K562 (cell line): Measurements from ENCODE around the gene FGL2.

Source experiments
- EGR1 ChIP-seq: fragments of 450-650 bp; conservative IDR thresholded peaks from 2 replicates; pipeline ENCODE4 v1.6.1; 2017; ENCODE audit warnings: mild to moderate bottlenecking
- EZH2 ChIP-seq: IDR thresholded peaks from 2 replicates; pipeline ENCODE4 v1.6.1; 2012; ENCODE audit warnings: low read depth, mild to moderate bottlenecking, inconsistent platforms, low read length, borderline replicate concordance
- JUND ChIP-seq, 2 experiments: IDR thresholded peaks; 2 replicates in 1 of 2; 3 replicates in 1 of 2; pipeline ENCODE4 v1.6.1; 2011; ENCODE audit warnings: borderline replicate concordance in 2 of 2, low read depth in 2 of 2, low read length in 2 of 2, improper control_type of control experiment in 1 of 2, missing biosample characterization in 1 of 2, missing genetic modification characterization in 1 of 2, missing genetic modification reagents in 1 of 2
- SRF ChIP-seq, 2 experiments: fragments of 250-450, 450-650 bp in 1 of 2; sonication (Bioruptor Pico) in 1 of 2; sonication (generic) in 1 of 2; formaldehyde crosslinking; IDR thresholded peaks; 2 replicates each; pipeline versions ENCODE4 v1.5.0 to v1.5.1; 2020 to 2022; ENCODE audit warnings: mild to moderate bottlenecking in 1 of 2, missing genetic modification reagents in 1 of 2
- TBP ChIP-seq: optimal IDR thresholded peaks from 2 replicates; pipeline ENCODE3; 2011; ENCODE audit warnings: low read depth, low read length, improper control_type of control experiment
- ZNF311 ChIP-seq: fragments of 250-450 bp; sonication (Bioruptor Pico); IDR thresholded peaks from 2 replicates; pipeline ENCODE4 v1.4.0; 2020; ENCODE audit warnings: mild to moderate bottlenecking, moderate library complexity
- TF ChIP-seq, protein P1 (sequence below): conservative IDR thresholded peaks from 2 replicates; pipeline ENCODE4 v1.6.1; 2011; ENCODE audit warnings: low read depth, mild to moderate bottlenecking, low read length; ENCODE audit not compliant: control insufficient read depth
- TF ChIP-seq, protein P2 (sequence below), 3 experiments: IDR thresholded peaks in 2 of 3; conservative IDR thresholded peaks in 1 of 3; 2 replicates each; pipeline ENCODE4 v1.5.1; 2011 to 2012; ENCODE audit warnings: low read length in 3 of 3, mild to moderate bottlenecking in 3 of 3, control low read depth in 2 of 3, improper control_type of control experiment in 1 of 3, inconsistent platforms in 1 of 3, low read depth in 1 of 3, mixed read lengths in 1 of 3, moderate library complexity in 1 of 3; ENCODE audit not compliant: insufficient read depth in 2 of 3
- TF ChIP-seq, protein P3 (sequence below): fragments of 450-650 bp; IDR thresholded peaks from 2 replicates; pipeline ENCODE4 v1.6.1; 2017; ENCODE audit warnings: antibody characterized with exemption, mild to moderate bottlenecking

DNA sequence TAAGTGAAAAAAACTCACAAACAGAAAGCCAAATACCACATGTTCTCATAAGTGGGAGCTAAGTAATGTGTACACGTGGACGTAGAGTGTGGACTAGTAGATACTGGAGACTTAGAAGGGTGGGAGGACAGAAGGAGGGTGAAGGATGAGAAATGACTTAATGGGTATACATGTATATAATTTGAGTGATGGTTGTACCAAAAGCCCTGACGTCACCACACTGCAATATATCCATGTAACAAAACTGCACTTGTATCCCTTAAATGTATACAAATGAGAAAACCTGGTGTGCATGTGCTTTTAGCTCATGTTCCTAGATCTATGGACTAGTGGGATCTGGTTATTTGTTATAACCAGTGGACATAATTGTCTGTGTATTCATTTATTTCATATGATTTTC is 48.5 kb upstream of the FGL2 start:
- TF ChIP-seq JUND (IDR thresholded peaks at IDR 0.05; ENCODE audit: borderline replicate concordance, low read depth, low read length) (no peak), JUND (tag; IDR thresholded peaks at IDR 0.05; ENCODE audit: borderline replicate concordance, low read depth, low read length) (no peak), TBP (no peak), SRF (CRISPR knock-in tag; IDR thresholded peaks at IDR 0.05) (no peak), ZNF311 (CRISPR knock-in tag) (no peak), EGR1 (no peak), EZH2 (no peak)
- TF ChIP-seq, protein P1, sequence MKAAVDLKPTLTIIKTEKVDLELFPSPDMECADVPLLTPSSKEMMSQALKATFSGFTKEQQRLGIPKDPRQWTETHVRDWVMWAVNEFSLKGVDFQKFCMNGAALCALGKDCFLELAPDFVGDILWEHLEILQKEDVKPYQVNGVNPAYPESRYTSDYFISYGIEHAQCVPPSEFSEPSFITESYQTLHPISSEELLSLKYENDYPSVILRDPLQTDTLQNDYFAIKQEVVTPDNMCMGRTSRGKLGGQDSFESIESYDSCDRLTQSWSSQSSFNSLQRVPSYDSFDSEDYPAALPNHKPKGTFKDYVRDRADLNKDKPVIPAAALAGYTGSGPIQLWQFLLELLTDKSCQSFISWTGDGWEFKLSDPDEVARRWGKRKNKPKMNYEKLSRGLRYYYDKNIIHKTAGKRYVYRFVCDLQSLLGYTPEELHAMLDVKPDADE: no peak
- TF ChIP-seq, protein P2, sequence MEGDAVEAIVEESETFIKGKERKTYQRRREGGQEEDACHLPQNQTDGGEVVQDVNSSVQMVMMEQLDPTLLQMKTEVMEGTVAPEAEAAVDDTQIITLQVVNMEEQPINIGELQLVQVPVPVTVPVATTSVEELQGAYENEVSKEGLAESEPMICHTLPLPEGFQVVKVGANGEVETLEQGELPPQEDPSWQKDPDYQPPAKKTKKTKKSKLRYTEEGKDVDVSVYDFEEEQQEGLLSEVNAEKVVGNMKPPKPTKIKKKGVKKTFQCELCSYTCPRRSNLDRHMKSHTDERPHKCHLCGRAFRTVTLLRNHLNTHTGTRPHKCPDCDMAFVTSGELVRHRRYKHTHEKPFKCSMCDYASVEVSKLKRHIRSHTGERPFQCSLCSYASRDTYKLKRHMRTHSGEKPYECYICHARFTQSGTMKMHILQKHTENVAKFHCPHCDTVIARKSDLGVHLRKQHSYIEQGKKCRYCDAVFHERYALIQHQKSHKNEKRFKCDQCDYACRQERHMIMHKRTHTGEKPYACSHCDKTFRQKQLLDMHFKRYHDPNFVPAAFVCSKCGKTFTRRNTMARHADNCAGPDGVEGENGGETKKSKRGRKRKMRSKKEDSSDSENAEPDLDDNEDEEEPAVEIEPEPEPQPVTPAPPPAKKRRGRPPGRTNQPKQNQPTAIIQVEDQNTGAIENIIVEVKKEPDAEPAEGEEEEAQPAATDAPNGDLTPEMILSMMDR (IDR thresholded peaks at IDR 0.05 in 2 of 3, conservative IDR thresholded peaks at IDR 0.05 in 1 of 3; ENCODE audit: insufficient read depth in 2 of 3, low read depth in 1 of 3, low read length in 3 of 3): no peak
- TF ChIP-seq, protein P3, sequence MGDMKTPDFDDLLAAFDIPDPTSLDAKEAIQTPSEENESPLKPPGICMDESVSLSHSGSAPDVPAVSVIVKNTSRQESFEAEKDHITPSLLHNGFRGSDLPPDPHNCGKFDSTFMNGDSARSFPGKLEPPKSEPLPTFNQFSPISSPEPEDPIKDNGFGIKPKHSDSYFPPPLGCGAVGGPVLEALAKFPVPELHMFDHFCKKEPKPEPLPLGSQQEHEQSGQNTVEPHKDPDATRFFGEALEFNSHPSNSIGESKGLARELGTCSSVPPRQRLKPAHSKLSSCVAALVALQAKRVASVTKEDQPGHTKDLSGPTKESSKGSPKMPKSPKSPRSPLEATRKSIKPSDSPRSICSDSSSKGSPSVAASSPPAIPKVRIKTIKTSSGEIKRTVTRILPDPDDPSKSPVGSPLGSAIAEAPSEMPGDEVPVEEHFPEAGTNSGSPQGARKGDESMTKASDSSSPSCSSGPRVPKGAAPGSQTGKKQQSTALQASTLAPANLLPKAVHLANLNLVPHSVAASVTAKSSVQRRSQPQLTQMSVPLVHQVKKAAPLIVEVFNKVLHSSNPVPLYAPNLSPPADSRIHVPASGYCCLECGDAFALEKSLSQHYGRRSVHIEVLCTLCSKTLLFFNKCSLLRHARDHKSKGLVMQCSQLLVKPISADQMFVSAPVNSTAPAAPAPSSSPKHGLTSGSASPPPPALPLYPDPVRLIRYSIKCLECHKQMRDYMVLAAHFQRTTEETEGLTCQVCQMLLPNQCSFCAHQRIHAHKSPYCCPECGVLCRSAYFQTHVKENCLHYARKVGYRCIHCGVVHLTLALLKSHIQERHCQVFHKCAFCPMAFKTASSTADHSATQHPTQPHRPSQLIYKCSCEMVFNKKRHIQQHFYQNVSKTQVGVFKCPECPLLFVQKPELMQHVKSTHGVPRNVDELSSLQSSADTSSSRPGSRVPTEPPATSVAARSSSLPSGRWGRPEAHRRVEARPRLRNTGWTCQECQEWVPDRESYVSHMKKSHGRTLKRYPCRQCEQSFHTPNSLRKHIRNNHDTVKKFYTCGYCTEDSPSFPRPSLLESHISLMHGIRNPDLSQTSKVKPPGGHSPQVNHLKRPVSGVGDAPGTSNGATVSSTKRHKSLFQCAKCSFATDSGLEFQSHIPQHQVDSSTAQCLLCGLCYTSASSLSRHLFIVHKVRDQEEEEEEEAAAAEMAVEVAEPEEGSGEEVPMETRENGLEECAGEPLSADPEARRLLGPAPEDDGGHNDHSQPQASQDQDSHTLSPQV: no peak
